ENCODE results near the gene VAMP5.

The VAMP5 gene

DNA sequence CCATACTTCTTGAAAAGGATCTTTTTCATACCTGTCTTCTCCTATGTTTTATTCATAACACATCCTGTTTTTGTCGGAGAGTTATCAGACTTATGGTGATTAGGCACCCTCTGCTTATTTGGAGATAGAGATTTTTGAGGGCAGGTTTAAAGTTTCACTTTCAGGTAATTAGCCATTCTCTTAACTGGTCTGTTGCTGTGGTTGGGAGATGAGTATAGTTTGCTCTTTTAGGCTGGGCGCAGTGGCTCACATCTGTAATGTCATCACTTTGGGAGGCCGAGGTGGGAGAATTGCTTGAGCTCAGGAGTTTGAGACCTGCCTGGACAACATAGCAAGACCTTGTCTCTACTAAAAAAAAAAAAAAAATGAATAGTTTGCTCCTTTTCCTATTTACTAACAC is 58.5 kb downstream of the VAMP5 start:
- FAIRE-seq (no peak), DNase-seq (ENCODE audit: insufficient read length, low spot score) (no peak)
- TF ChIP-seq, protein P1, sequence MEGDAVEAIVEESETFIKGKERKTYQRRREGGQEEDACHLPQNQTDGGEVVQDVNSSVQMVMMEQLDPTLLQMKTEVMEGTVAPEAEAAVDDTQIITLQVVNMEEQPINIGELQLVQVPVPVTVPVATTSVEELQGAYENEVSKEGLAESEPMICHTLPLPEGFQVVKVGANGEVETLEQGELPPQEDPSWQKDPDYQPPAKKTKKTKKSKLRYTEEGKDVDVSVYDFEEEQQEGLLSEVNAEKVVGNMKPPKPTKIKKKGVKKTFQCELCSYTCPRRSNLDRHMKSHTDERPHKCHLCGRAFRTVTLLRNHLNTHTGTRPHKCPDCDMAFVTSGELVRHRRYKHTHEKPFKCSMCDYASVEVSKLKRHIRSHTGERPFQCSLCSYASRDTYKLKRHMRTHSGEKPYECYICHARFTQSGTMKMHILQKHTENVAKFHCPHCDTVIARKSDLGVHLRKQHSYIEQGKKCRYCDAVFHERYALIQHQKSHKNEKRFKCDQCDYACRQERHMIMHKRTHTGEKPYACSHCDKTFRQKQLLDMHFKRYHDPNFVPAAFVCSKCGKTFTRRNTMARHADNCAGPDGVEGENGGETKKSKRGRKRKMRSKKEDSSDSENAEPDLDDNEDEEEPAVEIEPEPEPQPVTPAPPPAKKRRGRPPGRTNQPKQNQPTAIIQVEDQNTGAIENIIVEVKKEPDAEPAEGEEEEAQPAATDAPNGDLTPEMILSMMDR (IDR thresholded peaks at IDR 0.05; ENCODE audit: insufficient read depth, missing control alignments): no peak

Data from D721Med (cell line).